Hypothalamus (tissue), 51 donors: ENCODE data around the gene GPR25.

Experiments
- DNase-seq, 51 donors: peaks; one replicate each; lab custom pipeline; 2025; lab: John Stamatoyannopoulos, UW

The GPR25 gene, protein sequence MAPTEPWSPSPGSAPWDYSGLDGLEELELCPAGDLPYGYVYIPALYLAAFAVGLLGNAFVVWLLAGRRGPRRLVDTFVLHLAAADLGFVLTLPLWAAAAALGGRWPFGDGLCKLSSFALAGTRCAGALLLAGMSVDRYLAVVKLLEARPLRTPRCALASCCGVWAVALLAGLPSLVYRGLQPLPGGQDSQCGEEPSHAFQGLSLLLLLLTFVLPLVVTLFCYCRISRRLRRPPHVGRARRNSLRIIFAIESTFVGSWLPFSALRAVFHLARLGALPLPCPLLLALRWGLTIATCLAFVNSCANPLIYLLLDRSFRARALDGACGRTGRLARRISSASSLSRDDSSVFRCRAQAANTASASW

GRCh38 chr1:200872446-200873115 lies at the start of gene GPR25:
Gene GPR25 (plus strand): TSS chr1:200872981. CDS start chr1:200873038, 57 bp downstream.
- DNase-seq: no peak

DNA sequence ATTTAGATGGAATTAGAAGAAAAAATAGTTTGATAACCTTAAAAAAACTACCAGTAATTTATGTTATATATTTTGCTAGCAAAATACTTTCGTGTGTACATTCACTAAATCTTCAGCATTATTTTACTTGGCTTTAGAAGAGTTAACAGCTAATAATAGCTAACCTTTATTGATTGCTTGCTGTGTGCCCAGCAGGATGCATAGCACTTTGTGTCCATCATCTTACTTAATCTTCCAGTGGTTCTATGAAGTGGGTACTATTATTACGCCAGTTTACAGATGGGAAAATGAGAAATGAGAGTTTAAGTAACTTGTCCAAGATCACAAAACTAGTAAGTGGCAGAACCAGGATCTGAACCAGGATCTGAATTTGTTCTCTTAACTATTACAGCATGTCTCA lies 41.7 kb upstream of the GPR25 start:
- no peak for DNase-seq

DNA sequence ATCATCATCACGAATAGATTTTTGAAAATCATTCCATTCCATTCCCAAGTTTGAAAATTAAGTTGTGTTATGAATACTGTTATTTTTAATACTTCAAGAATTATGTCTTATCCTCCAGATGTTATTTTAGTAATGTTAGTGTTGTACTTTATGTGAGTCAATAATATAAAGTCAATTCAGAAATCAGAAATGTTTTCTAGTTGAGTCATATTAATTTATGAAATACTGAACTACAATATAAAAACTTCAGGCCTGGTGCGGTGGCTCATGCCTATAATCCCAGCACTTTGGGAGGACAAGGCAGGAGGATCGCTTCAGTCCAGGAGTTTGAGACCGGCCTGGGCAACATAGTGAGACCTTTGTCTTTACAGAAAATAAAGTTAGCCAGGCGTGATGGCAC lies 38.4 kb upstream of the GPR25 start:
- no peak for DNase-seq

GRCh38 chr1:200836213-200836612 lies 36.6 kb upstream of the GPR25 start:
- DNase-seq: no peak

DNA sequence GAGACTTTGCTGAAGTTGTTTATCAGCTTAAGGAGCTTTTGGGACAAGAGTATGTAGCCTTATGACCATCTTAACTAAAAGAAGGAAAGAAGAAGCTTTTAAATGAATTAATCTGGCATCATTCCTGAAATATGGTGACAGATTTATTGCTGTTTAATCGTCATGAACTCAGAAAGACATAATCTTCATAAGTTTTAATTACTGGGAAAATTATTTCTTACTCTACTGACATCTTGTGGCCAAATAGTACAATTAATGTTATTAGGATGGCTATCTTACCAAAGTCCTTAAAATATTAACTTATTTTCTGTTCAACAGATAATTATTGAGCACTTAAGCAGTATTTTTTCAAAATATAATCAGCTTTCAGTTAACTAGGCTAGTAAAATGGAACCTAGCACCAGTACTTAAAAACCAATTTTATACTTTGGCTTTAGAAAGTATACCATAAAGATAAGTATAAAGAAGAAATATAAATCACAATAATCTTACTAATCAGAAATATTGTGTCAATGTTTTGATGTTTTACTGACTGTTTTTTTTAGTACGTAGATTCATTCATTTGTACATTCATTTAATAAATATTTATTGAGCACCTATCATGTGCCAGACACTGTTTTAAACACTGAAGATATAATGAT lies 34.7 kb upstream of the GPR25 start:
- DNase-seq: no peak

DNA sequence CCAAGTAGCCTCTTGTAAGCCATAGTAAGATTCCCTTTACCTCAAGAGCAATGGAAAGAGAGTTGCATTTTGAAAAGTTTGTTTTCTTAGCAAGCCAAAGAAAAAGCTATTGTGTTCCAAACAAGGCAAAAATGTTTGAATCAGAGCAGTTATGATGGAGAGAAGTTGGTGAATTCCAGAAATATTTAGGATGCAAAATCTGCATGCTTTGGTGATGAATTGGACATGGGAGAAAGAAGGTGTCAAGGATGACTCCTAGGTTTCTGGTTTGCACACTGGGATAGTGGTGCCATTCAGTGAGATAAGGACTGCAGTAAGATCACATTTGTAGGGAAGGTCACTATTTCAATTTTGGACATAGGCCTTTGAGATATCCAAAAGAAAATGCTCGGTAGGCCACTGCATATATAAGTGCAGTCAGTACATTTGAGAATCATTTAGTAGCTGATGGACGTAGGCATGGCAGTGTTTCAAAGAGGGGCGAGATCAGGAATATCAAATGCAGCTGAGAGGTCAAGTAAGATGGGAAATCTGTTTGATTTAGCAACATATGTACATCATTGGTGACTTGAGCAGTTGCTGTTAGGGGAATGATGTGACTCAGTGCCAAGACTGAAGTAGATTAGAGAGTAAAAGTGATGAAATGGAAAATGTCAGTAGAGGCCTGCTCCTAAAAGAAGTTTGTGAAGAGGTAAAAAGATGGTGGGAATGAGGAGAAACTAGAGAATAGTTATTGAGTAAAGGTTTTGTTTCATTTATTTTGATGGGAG lies 33.9 kb upstream of the GPR25 start:
- DNase-seq: no peak

GRCh38 chr1:200845360-200845759 lies 27.4 kb upstream of the GPR25 start:
- DNase-seq: no peak

DNA sequence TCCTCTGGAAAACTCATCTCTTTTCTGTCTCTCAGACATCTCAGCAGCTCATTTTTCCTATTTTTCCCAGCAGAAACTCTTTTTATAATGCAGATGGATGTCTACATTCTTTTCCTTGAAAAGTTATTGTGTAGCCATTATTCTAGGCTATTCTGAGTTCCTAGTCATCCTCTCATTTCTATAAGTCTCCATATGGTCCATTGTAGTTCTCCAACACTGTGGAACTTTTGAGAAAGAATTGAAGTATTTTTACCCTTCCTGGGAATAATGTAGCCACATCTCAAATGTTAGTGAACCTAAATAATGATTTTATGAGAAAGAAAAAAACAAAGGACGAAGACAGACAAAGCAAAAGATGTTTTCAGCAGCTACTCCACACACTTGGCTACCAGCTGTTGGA lies 26.4 kb upstream of the GPR25 start:
- DNase-seq: no peak

- DNase-seq: no peak
These were observed 23.4 kb upstream of the GPR25 start for GRCh38 chr1:200849430-200849829.

DNA sequence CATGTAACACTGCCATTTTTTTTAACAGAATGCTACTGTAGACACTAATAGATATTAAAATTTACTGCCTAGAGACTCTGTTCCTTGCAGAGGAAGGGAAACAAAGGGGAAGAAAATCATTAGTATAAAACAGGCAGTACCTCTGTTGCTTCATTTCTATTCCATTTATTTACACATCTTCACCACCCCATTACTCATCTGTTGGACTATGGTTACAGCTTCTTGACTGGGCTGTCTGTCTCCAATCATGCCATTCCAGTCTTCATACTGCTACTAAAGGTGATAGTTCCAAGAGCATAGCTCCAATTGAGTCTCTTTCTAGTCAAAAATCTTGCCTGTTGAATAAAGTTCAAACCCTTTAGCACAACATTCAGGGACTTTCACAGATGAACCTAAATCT lies 22.2 kb upstream of the GPR25 start:
- DNase-seq: no peak

GRCh38 chr1:200856716-200857357 lies 15.9 kb upstream of the GPR25 start:
- DNase-seq: no peak

- no peak for DNase-seq
These were observed 15.0 kb upstream of the GPR25 start for GRCh38 chr1:200857804-200858203.

DNA sequence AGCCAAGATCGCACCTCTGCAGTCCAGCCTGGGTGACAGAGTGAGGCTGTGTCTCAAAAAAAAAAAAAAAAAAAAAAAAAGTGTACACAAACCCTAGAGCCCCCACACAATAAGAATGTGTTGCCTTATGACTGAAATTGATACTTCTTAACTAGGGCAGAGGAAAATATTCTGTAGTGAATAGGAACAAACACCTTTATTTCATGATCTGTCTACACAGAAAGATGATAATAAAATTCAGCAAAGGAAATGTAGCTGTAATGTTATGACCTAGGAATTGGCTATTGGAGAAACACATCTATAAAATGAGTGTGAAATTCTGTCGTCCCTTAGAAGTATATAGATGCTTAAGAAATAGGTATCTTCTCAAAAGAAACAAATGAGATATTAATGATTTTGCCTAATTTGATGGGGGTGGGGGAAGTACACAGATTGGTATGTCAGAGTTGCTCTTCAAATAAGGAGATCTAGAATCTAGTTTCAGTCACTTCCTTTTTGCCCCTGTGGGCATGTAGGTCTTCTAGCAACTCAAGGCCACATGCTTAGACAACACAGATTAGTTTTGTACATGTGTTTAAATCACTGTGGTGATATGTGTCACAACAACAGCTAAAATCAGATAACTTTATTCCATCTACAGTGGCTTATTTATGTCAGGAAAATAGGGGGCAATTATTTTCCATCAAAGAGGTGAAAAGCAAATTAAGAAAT lies 10.7 kb upstream of the GPR25 start:
- DNase-seq: no peak

GRCh38 chr1:200862713-200863415 lies 9.9 kb upstream of the GPR25 start:
- no peak for DNase-seq

GRCh38 chr1:200866116-200866515 lies 6.7 kb upstream of the GPR25 start:
- DNase-seq: no peak

DNA sequence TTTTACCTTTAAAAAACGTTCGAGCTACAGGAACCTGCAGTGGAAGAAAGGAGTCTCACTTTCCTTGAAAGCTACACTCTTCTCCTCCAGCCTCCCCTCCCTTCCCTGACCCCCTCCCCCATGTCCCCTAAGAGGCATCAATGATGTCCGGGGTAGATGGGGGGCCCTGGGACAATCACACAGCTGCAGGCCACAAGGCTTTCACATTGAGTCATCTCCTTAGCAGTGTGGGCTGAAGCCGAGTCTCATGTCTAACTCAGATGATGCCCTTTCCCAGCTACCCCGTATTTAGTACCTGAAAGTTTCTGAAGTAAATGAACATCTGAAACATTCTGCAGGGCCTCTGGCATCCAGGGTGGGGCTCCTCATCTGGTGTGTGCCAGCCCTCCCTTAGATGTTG lies 6.3 kb upstream of the GPR25 start:
- DNase-seq: peak in 1 of 51 donors; percentile 8

DNA sequence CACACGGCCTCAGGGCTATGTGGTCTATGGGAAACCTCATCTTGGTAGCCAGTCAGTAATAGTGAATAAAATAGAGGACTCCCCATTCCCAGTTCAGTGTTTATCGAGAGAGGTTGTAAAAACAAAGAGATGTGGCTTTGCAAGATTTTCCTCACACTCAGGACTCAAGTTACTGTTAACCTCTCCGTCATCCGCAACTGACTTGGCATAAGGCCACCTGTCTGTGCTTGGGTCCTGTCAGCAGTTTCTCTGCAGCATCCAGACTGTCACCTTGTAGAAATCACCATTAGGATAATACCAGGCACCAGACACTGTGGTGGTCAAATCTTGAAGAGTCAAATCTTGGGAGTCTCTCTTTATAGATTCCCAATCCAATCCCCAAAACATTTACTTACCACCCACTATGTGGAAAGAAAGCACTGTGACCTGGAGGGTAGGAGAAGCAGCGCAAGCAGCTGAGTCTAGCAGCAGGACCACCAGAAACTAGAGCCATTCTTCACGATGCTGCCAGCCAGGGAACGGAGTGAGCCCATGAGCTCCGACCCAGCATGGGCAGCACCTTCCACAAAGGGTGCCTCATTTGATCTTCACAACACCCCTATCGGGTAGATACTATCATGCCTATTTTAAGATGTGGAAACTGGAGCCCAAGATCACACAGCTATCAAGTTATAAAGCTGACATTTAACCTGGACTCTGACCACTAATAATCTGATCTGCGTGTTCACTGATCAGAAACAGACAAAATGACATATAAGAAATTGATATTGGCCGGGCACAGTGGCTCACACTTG lies 5.6 kb upstream of the GPR25 start:
- no peak for DNase-seq

GRCh38 chr1:200869376-200869752 lies 3.4 kb upstream of the GPR25 start:
- DNase-seq: no peak
